Thyroid gland (tissue), 4 donors: Measurements from ENCODE around the gene DHCR24.

Source experiments
- CTCF ChIP-seq, 6 experiments: fragments of 200-600 bp in 3 of 6; fragments of 450-650 bp in 3 of 6; sonication (generic) in 3 of 6; IDR thresholded peaks; one replicate each; pipeline ENCODE4 v1.5.1; 2016 to 2019; ENCODE audit warnings: antibody characterized with exemption in 6 of 6, mild to moderate bottlenecking in 2 of 6, inconsistent platforms in 1 of 6, moderate library complexity in 1 of 6
- POLR2A ChIP-seq, 2 donors: fragments of 450-650 bp; IDR thresholded peaks; one replicate each; pipeline ENCODE4 v1.6.1; 2017; ENCODE audit warnings: antibody characterized with exemption in 2 of 2, mild to moderate bottlenecking in 2 of 2, moderate library complexity in 1 of 2

- TF ChIP-seq CTCF (IDR thresholded peaks at IDR 0.05) (no peak), POLR2A (IDR thresholded peaks at IDR 0.05) (no peak)
These were observed 43.5 kb downstream of the DHCR24 start for GRCh38 chr1:54843449-54843848.
